Body of pancreas (tissue), 4 donors: ENCODE measurements around the gene ASTN1. TPM values are rescaled to one million over a fixed set of nuclear protein-coding genes. Genes with fewer than 3 reads are reported as not detected.

Source experiments
- ATAC-seq: fragments of 150-250 bp; one replicate; pipeline ENCODE4 v1.9.1; 2016
- DNase-seq, 4 donors: peaks; one replicate each; pipeline ENCODE4 v3.0.0-alpha.2; 2019
- H3K27ac ChIP-seq, 4 donors: fragments of 200-600 bp; sonication (generic); 1 replicate in 3 of 4; 2 replicates in 1 of 4; pipeline versions ENCODE4 v1.5.1 to v1.6.1; 2016 to 2019; ENCODE audit warnings: mild to moderate bottlenecking in 1 of 4, mixed read lengths in 1 of 4, moderate library complexity in 1 of 4
- H3K27me3 ChIP-seq, 2 donors: fragments of 200-600 bp; sonication (generic); one replicate each; pipeline ENCODE4 v1.6.0; 2016; ENCODE audit warnings: mild to moderate bottlenecking in 1 of 2
- H3K36me3 ChIP-seq, 2 donors: fragments of 200-600 bp; sonication (generic); replicated peaks in 1 of 2; 2 replicates each; pipeline ENCODE4 v1.5.1; 2016; ENCODE audit warnings: low read depth in 2 of 2; ENCODE audit not compliant: insufficient read depth in 1 of 2
- H3K4me1 ChIP-seq: fragments of 200-600 bp; sonication (generic); one replicate; pipeline ENCODE4 v1.6.0; 2016
- H3K4me3 ChIP-seq, 2 donors: fragments of 200-600 bp; sonication (generic); 1 replicate in 1 of 2; 2 replicates in 1 of 2; pipeline ENCODE4 v1.5.1; 2016 to 2019
- H3K9me3 ChIP-seq, 3 donors: fragments of 200-600 bp; sonication (generic); 1 replicate in 2 of 3; 2 replicates in 1 of 3; pipeline ENCODE4 v1.5.1; 2016
- POLR2A ChIP-seq, 3 donors: fragments of 450-650 bp; IDR thresholded peaks; one replicate each; pipeline ENCODE4 v1.6.1; 2016; ENCODE audit warnings: antibody characterized with exemption in 3 of 3, mild to moderate bottlenecking in 2 of 3
- WGBS, 2 donors: methylation state at CpG; one replicate each; pipeline ENCODE4 v1.1.5; 2017; 5-methylcytosine and 5-hydroxymethylcytosine counted together
- intact Hi-C: fragments of 100-400 bp; cut with DNase I; formaldehyde crosslinking; loops from one replicate; pipeline ENCODE4 v1.15.1; 2023
- total RNA-seq, 2 donors: library from RNA; depleted of rRNA; stranded (reverse); fragments of >200 nt; gene quantifications; one replicate each; pipeline ENCODE4 v1.1.0, GENCODE V29; 2016
- TF ChIP-seq, protein P1 (sequence below), 7 experiments: fragments of 450-650 bp in 4 of 7; fragments of 200-600 bp in 3 of 7; sonication (generic) in 3 of 7; IDR thresholded peaks; one replicate each; pipeline ENCODE4 v1.5.1; 2016 to 2019; ENCODE audit warnings: antibody characterized with exemption in 7 of 7

ASTN1 gene
- total RNA-seq, 2 donors from 2014 or later: 0.66 to 0.78 TPM

DNA sequence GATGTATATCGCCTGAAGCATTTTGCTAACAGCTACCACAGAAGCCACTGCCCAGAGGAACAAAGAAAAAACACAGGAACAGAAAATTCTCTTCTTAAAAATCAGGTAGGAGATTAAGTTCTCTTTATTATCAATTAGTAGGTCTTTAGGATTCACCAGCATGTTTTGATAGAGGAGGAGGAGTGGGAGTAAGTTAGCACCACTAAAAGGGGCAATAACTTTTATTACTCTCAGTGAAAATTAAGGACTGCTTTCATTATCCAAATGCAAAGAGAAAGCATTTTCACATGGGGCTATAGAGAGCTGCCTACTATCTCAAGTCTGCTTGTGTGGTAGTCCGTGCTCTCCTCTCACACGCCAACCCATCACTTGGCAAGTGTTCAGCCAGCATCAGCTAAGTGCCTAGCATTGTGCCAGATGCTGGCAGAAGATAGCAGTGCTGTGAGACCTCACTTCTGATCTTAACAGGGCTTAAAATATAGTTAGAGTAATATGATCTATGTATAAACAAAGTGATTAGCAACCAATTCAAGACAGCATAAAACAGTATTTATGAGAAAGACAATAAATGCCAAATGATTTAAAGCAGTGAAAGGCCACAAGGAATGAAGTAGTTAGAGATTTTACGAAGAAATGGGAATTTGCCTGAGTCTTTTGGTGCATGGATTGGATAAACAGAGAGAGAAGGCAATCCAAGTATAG is 39.8 kb downstream of the ASTN1 start:
- no peak for TF ChIP-seq POLR2A (IDR thresholded peaks at IDR 0.05)
- TF ChIP-seq, protein P1, sequence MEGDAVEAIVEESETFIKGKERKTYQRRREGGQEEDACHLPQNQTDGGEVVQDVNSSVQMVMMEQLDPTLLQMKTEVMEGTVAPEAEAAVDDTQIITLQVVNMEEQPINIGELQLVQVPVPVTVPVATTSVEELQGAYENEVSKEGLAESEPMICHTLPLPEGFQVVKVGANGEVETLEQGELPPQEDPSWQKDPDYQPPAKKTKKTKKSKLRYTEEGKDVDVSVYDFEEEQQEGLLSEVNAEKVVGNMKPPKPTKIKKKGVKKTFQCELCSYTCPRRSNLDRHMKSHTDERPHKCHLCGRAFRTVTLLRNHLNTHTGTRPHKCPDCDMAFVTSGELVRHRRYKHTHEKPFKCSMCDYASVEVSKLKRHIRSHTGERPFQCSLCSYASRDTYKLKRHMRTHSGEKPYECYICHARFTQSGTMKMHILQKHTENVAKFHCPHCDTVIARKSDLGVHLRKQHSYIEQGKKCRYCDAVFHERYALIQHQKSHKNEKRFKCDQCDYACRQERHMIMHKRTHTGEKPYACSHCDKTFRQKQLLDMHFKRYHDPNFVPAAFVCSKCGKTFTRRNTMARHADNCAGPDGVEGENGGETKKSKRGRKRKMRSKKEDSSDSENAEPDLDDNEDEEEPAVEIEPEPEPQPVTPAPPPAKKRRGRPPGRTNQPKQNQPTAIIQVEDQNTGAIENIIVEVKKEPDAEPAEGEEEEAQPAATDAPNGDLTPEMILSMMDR (IDR thresholded peaks at IDR 0.05): no peak
- intact Hi-C loops: no loop called here
- Histone ChIP-seq H3K27me3 (no peaks in the 10 kb centered on the region), H3K27ac (no peak overlapping the region), H3K9me3 (no peaks in the 10 kb centered on the region), H3K36me3 (no peaks in the 10 kb centered on the region), H3K4me1 (no peaks in the 10 kb centered on the region), H3K4me3 (no peak overlapping the region)
- ATAC-seq (no peak), DNase-seq (no peak)
- WGBS, 2 donors: 74 to 85% methylated on average over 4 of the region's 4 CpGs

DNA sequence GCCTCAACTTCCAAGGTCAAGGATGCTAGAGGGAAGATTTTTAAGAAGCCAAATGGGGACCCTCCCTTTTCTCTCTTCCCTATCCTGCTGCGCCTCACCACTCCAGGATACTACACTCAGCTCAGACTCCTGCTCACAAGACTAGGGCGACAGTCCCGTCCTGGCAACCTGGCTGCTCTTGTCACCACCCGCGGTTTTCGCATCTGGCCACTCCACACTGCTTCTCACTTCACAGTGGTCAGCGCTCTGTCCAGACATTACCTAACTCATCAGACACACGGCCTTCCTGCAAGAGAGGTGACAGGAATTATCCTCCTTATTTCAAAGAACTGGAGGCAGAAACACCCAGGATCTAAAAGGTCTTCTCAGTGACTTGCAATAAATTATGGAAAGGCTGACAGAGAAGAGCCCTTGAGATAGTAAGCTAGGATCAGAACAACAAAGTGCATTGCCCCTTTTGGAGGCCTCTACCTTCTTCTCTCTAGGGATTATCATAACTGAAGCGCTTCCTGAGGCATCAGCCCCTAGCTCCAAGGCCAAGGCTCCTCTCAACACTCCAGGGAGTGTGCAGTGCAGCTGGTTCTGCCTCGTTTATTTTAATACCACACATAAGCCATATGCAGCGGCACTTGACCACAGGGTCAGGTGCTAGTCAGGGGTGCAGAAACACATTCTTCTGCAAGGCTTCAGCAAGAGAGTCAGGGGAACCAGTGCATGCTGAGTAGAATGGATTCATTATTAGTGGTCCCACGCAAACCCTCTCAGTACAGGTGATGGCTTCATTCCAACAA is 41.9 kb downstream of the ASTN1 start:
- Histone ChIP-seq H3K27me3 (no peaks in the 10 kb centered on the region), H3K4me3 (no peak overlapping the region), H3K9me3 (no peaks in the 10 kb centered on the region), H3K36me3 (no peaks in the 10 kb centered on the region), H3K4me1 (no peaks in the 10 kb centered on the region), H3K27ac (no peak overlapping the region)
- 76 to 77% methylated on average over 12 of the region's 12 CpGs for WGBS, 2 donors
- ATAC-seq (no peak), DNase-seq (no peak)
- intact Hi-C loops: no loop called here
- TF ChIP-seq POLR2A (IDR thresholded peaks at IDR 0.05): no peak
- TF ChIP-seq, protein P1 (IDR thresholded peaks at IDR 0.05): no peak

GRCh38 chr1:177119311-177119710 is 45.2 kb downstream of the ASTN1 start:
- WGBS, 2 donors: 50 to 55% methylated on average over 4 of the region's 4 CpGs
- H3K9me3 ChIP-seq: no peaks in the 10 kb centered on the region
- TF ChIP-seq POLR2A (IDR thresholded peaks at IDR 0.05): no peak
- TF ChIP-seq, protein P1 (IDR thresholded peaks at IDR 0.05): no peak
- H3K4me1 ChIP-seq: no peaks in the 10 kb centered on the region
- H3K36me3 ChIP-seq: no peaks in the 10 kb centered on the region
- intact Hi-C loops: no loop called here
- H3K27ac ChIP-seq: no peak overlapping the region
- no peak for ATAC-seq
- H3K4me3 ChIP-seq: no peak overlapping the region
- no peak for DNase-seq
- H3K27me3 ChIP-seq: no peaks in the 10 kb centered on the region

DNA sequence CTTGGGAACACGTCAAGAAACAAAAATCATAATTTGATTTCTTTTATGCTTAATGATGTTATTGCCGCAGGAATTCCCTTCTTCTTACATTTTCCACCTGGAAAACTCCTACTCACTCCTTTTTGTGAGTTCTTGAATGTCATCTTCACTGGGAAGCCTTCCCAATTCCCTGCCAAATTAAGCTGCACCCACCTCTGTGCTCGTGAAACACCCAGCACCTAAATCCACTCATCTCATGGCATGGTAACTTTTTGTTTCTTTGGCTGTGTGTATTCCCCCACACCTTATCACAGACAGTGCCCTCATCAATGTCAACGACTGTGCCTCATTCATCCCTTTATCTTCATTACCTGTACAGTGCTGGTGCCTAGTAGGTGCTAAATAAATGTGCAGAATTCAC is 45.6 kb downstream of the ASTN1 start:
- TF ChIP-seq, protein P1 (IDR thresholded peaks at IDR 0.05): no peak
- TF ChIP-seq POLR2A (IDR thresholded peaks at IDR 0.05): no peak
- H3K4me3 ChIP-seq: no peak overlapping the region
- H3K4me1 ChIP-seq: no peaks in the 10 kb centered on the region
- no peak overlapping the region for H3K27ac ChIP-seq
- intact Hi-C loops: no loop called here
- DNase-seq (no peak), ATAC-seq (no peak)
- H3K27me3 ChIP-seq: no peaks in the 10 kb centered on the region
- WGBS, 2 donors: 68 to 73% methylated on average over 4 of the region's 4 CpGs
- no peaks in the 10 kb centered on the region for H3K9me3 ChIP-seq
- no peaks in the 10 kb centered on the region for H3K36me3 ChIP-seq
